A549 (cell line): ENCODE measurements around the gene SRC. TPM values are rescaled to one million over a fixed set of nuclear protein-coding genes. Genes with fewer than 3 reads are reported as not detected.

Experiments
- ATAC-seq, 2 experiments: fragments of 200-7000 bp in 1 of 2; fragments of >200 bp in 1 of 2; cut with Nextera tagmentation in 1 of 2; cut with Tn5 transposase in 1 of 2; 3 replicates each; pipeline versions ENCODE4 v1.8.0 to v1.9.1; 2018 to 2020; ENCODE audit warnings: mild to moderate bottlenecking in 1 of 2, moderate library complexity in 1 of 2
- CTCF ChIA-PET: fragments of 300-600 bp; sonication (Branson Sonifier 250); formaldehyde crosslinking; extraction: SDS; loops from one replicate; lab custom pipeline; 2021; ENCODE audit warnings: antibody characterized with exemption, inconsistent platforms; lab: Yijun Ruan, JAX
- POLR2A ChIA-PET: fragments of 350-600 bp; formaldehyde crosslinking; extraction: SDS; loops from one replicate; lab custom pipeline; 2021; ENCODE audit warnings: antibody characterized with exemption, inconsistent platforms; lab: Yijun Ruan, JAX
- DNase-seq, 2 experiments: peaks; one replicate each; pipeline versions ENCODE4 v3.0.0 to v3.0.0-alpha.2; 2011 to 2016; ENCODE audit warnings: low read depth in 1 of 2, low spot score in 1 of 2
- FAIRE-seq: peaks from 2 replicates; lab custom pipeline; 2011; peaks lifted over from hg19 to GRCh38; lab: Jason Lieb, UNC
- H3K27ac ChIP-seq, 2 experiments: fragments of >200 bp; sonication (Bioruptor Twin); formaldehyde crosslinking; 3 replicates each; pipeline ENCODE4 v1.5.1; 2016 to 2017
- H3K4me1 ChIP-seq: fragments of >200 bp; sonication (Bioruptor Twin); formaldehyde crosslinking; 3 replicates; pipeline ENCODE4 v1.6.1; 2016
- H3K4me2 ChIP-seq: fragments of >200 bp; sonication (Bioruptor Twin); formaldehyde crosslinking; 3 replicates; pipeline ENCODE4 v1.6.1; 2016
- H3K4me3 ChIP-seq: fragments of >200 bp; sonication (Bioruptor Twin); formaldehyde crosslinking; 3 replicates; pipeline ENCODE4 v1.5.1; 2016
- H3K9me3 ChIP-seq: fragments of >200 bp; sonication (Bioruptor Twin); formaldehyde crosslinking; 3 replicates; pipeline ENCODE4 v1.6.1; 2016
- BCL3 ChIP-seq: fragments of >200 bp; sonication (Bioruptor Twin); formaldehyde crosslinking; IDR thresholded peaks from 3 replicates; pipeline ENCODE4 v1.6.1; 2016
- CHD2 ChIP-seq: fragments of 150-350 bp; IDR thresholded peaks from 2 replicates; pipeline ENCODE4 v1.6.1; 2014; ENCODE audit warnings: low read length; ENCODE audit not compliant: partially characterized antibody
- E2F6 ChIP-seq: IDR thresholded peaks from 2 replicates; pipeline ENCODE4 v1.6.1; 2012; ENCODE audit warnings: low read depth, borderline replicate concordance
- EHMT2 ChIP-seq: fragments of 200-600 bp; sonication (generic); IDR thresholded peaks from 2 replicates; pipeline ENCODE4 v1.6.1; 2016; ENCODE audit warnings: antibody characterized with exemption, low read depth, mild to moderate bottlenecking, moderate library complexity
- FOXS1 ChIP-seq: fragments of 250-450 bp; sonication (Bioruptor Pico); IDR thresholded peaks from 2 replicates; pipeline ENCODE4 v1.5.0; 2020; ENCODE audit warnings: mild to moderate bottlenecking, moderate library complexity
- HDAC2 ChIP-seq: fragments of 200-600 bp; sonication (generic); IDR thresholded peaks from 2 replicates; pipeline ENCODE4 v1.6.1; 2016
- HES2 ChIP-seq: fragments of >200 bp; sonication (Bioruptor Twin); formaldehyde crosslinking; IDR thresholded peaks from 2 replicates; pipeline ENCODE4 v1.6.1; 2016
- HOXA7 ChIP-seq: fragments of 250-450 bp; sonication (Bioruptor Pico); IDR thresholded peaks from 2 replicates; pipeline ENCODE4 v1.5.0; 2020; ENCODE audit warnings: mild to moderate bottlenecking, moderate library complexity
- KDM1A ChIP-seq: fragments of 200-600 bp; sonication (generic); IDR thresholded peaks from 2 replicates; pipeline ENCODE4 v1.6.1; 2016; ENCODE audit warnings: low read depth, mild to moderate bottlenecking
- KDM5A ChIP-seq: fragments of 200-600 bp; sonication (generic); IDR thresholded peaks from 2 replicates; pipeline ENCODE4 v1.6.1; 2016; ENCODE audit warnings: antibody characterized with exemption, mild to moderate bottlenecking
- NPAS2 ChIP-seq: fragments of 250-450 bp; sonication (Bioruptor Pico); IDR thresholded peaks from 2 replicates; pipeline ENCODE4 v1.8.0; 2022; ENCODE audit warnings: mild to moderate bottlenecking, moderate library complexity, borderline replicate concordance
- POLR2A ChIP-seq: IDR thresholded peaks from 2 replicates; pipeline ENCODE4 v1.6.1; 2012; ENCODE audit warnings: mild to moderate bottlenecking, low read length
- RARB ChIP-seq: fragments of 250-450 bp; sonication (Bioruptor Pico); IDR thresholded peaks from 2 replicates; pipeline ENCODE4 v1.8.0; 2021; ENCODE audit warnings: mild to moderate bottlenecking, moderate library complexity
- RCOR1 ChIP-seq: fragments of 150-350 bp; IDR thresholded peaks from 2 replicates; pipeline ENCODE4 v1.6.1; 2014; ENCODE audit warnings: antibody characterized with exemption, low read length, low read depth
- ZFP36 ChIP-seq: fragments of 450-650 bp; IDR thresholded peaks from 2 replicates; pipeline ENCODE4 v1.6.1; 2014; ENCODE audit warnings: borderline replicate concordance; ENCODE audit not compliant: partially characterized antibody
- WGBS: methylation state at CpG from one replicate; pipeline ENCODE4 v1.1.6; 2017; ENCODE audit errors: missing lambda C conversion rate; 5-methylcytosine and 5-hydroxymethylcytosine counted together
- polyA plus RNA-seq, 4 experiments: library from polyadenylated mRNA; depleted of rRNA in 3 of 4; stranded (reverse); fragments of >200 nt; fragmentation: RNase III in 1 of 4; extraction: RNeasy Plus Mini Kit Qiagen cat#74134 plus additional on column Dnase treatment in 1 of 4; gene quantifications; 2 replicates in 3 of 4; 3 replicates in 1 of 4; pipeline ENCODE4 v1.2.3, GENCODE V29; 2011 to 2017
- TF ChIP-seq, protein P1 (sequence below): fragments of 450-650 bp; IDR thresholded peaks from 2 replicates; pipeline ENCODE4 v1.6.1; 2014; ENCODE audit warnings: antibody characterized with exemption

SRC gene
- polyA plus RNA-seq, 2 of the 4 experiments (the other 2 are of a cell fraction) = 139 to 154 TPM

DNA sequence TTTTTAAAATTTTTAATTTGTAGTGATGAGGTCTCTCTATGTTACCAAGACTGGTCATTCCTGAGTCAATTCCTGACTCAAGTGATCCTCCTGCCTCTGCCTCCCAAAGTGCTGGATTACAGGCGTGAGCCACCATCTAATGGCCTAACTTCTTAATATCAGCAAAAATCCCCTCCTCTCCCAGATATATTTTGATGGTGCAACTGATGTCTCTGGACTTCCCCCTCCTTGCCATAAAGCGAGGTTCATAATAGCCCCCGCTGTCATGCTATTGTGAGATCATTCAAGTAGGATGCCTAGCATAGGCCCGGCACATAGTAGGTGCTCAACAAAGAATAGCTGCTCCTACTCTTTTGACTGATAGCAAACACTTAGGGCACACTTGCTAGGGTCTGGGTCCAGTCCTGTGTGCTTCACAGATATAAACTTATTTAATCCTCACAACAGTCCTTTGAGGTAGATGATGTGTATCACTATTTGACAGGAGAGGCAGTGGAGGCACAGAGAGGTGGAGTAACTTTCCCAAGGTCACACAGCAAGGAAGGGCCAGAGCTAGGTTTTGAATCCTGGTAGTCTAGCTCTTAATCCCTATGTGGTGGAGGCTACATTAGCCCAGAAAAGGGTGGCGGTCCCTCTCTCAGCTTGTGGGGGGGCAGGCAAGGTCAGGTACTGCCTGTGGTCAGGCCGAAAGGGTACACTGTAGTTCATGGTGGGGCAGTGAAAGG is 14.6 kb downstream of the SRC start:
- Histone ChIP-seq H3K9me3 (no peaks in the 10 kb centered on the region), H3K27ac (no peak overlapping the region), H3K4me3 (no peak overlapping the region), H3K4me1 (peaks cover 50% of the 10 kb centered on the region)
- CTCF ChIA-PET = interaction anchor here (0.6 to 4.4 kb wide), 4 partner anchors 8 to 68 kb away, joined by 3 to 18 read pairs (median 7); no protein-coding TSS in a partner anchor
- FAIRE-seq (no peak), ATAC-seq (no peak)
- POLR2A ChIA-PET = no interaction called here
- 90% methylated on average over 4 of the region's 6 CpGs for WGBS
- TF ChIP-seq HDAC2 (no peak), FOXS1 (CRISPR knock-in tag) (no peak), KDM5A (no peak), ZFP36 (peak; percentile 77), RCOR1 (no peak), EHMT2 (no peak), HES2 (no peak), KDM1A (peak; percentile 19; the same call in 1 of the 2 replicates), E2F6 (no peak)
- TF ChIP-seq, all 56 proteins: peak for 2
- no peak overlapping the region for H3K4me2 ChIP-seq
- DNase-seq = no peak

DNA sequence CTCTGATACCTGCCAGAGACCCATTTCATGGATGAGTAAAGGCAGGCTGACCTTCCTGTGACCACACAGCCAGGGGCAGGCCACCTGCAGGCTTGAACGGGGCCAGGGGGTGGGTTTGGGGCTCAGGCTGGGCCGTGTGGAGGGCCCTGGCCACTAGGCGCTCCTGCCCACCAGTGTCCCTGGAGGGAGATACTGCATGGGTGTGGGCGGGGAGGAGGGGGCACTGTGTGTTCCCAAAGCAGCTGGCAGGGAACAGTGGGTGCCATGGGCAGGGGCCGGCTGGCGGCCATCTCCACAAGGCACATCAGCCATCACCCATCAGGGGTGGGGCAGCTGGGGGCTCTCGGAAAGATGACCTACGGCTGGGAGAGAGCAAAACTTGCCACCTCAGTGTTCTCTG is 15.4 kb downstream of the SRC start:
- DNase-seq (no peak), FAIRE-seq (no peak), ATAC-seq (no peak)
- H3K4me1 ChIP-seq = peaks cover 42% of the 10 kb centered on the region
- POLR2A ChIA-PET = no interaction called here
- CTCF ChIA-PET = interaction anchor here (2.6 to 4.4 kb wide), 2 partner anchors 9 to 23 kb away, joined by 9 to 18 read pairs; no protein-coding TSS in a partner anchor
- 93% methylated on average over 8 of the region's 8 CpGs for WGBS
- H3K9me3 ChIP-seq = no peaks in the 10 kb centered on the region
- TF ChIP-seq POLR2A (no peak), NPAS2 (CRISPR knock-in tag) (no peak), HOXA7 (CRISPR knock-in tag) (no peak), ZFP36 (no peak), BCL3 (no peak)
- H3K27ac ChIP-seq = peak overlapping the region in 1 of 2 experiments; percentile 31; a peak in 1 of 6 replicates
- no peak overlapping the region for H3K4me2 ChIP-seq
- H3K4me3 ChIP-seq = no peak overlapping the region

- Histone ChIP-seq H3K4me1 (peaks cover 32% of the 10 kb centered on the region), H3K27ac (peak overlapping the region in 1 of 2 experiments; percentile 42; a peak in 3 of 6 replicates), H3K4me3 (no peak overlapping the region), H3K9me3 (no peaks in the 10 kb centered on the region), H3K4me2 (no peak overlapping the region)
- no peak for FAIRE-seq
- no peak for DNase-seq
- TF ChIP-seq RCOR1 = no peak
- ChIA-PET CTCF (interaction anchor here (0.6 to 4.4 kb wide), 7 partner anchors 10 to 94 kb away, joined by 3 to 18 read pairs (median 4); no protein-coding TSS in a partner anchor), POLR2A (no interaction called here)
- ATAC-seq = no peak
- WGBS = 83% methylated on average over 5 of the region's 10 CpGs
Observed at GRCh38 chr20:37362231-37362792, 16.4 kb downstream of the SRC start.

- FAIRE-seq = no peak
- no peak for TF ChIP-seq RARB (CRISPR knock-in tag)
- TF ChIP-seq, protein P1, sequence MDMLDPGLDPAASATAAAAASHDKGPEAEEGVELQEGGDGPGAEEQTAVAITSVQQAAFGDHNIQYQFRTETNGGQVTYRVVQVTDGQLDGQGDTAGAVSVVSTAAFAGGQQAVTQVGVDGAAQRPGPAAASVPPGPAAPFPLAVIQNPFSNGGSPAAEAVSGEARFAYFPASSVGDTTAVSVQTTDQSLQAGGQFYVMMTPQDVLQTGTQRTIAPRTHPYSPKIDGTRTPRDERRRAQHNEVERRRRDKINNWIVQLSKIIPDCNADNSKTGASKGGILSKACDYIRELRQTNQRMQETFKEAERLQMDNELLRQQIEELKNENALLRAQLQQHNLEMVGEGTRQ = no peak
- no peak for TF ChIP-seq CHD2
- TF ChIP-seq, all 56 proteins: peak for 0
- no peak for ATAC-seq
- Histone ChIP-seq H3K4me2 (no peak overlapping the region), H3K4me1 (peaks cover 27% of the 10 kb centered on the region), H3K9me3 (no peaks in the 10 kb centered on the region), H3K27ac (no peak overlapping the region; a peak in 2 of 6 replicates), H3K4me3 (no peak overlapping the region)
- CTCF ChIA-PET = interaction anchor here (0.6 to 4.4 kb wide), 6 partner anchors 11 to 94 kb away, joined by 3 to 18 read pairs (median 6); no protein-coding TSS in a partner anchor
- WGBS = 98% methylated on average over 9 of the region's 9 CpGs
- POLR2A ChIA-PET = no interaction called here
- DNase-seq = no peak
Observed at GRCh38 chr20:37362821-37363220, 16.9 kb downstream of the SRC start.
